Tibial nerve (tissue), 4 donors: Measurements from ENCODE around the gene CDKN1C. TPM values are rescaled to one million over a fixed set of nuclear protein-coding genes. Genes with fewer than 3 reads are reported as not detected.

ENCODE experiments used
- DNase-seq, 2 donors: peaks; one replicate each; pipeline ENCODE4 v3.0.0-alpha.2; 2019; ENCODE audit warnings: low spot score in 2 of 2
- H3K27ac ChIP-seq, 4 donors: fragments of 200-600 bp; sonication (generic) in 3 of 4; one replicate each; pipeline ENCODE4 v1.5.1; 2017 to 2019; ENCODE audit warnings: mild to moderate bottlenecking in 1 of 4
- H3K27me3 ChIP-seq, 2 donors: fragments of 200-600 bp; sonication (generic) in 1 of 2; one replicate each; pipeline versions ENCODE4 v1.5.1 to v1.6.0; 2017 to 2019
- H3K36me3 ChIP-seq, 3 donors: fragments of 200-600 bp; sonication (generic); one replicate each; pipeline ENCODE4 v1.5.1; 2018 to 2019
- H3K4me1 ChIP-seq, 4 donors: fragments of 200-600 bp; sonication (generic) in 3 of 4; one replicate each; pipeline ENCODE4 v1.5.1; 2017 to 2019
- H3K4me3 ChIP-seq, 4 donors: fragments of 200-600 bp; sonication (generic) in 3 of 4; one replicate each; pipeline ENCODE4 v1.5.1; 2017 to 2019; ENCODE audit warnings: mild to moderate bottlenecking in 1 of 4, moderate library complexity in 1 of 4
- H3K9me3 ChIP-seq, 4 donors: fragments of 200-600 bp; sonication (generic) in 3 of 4; one replicate each; pipeline ENCODE4 v1.5.1; 2017 to 2019
- CTCF ChIP-seq, 5 experiments: fragments of 200-600 bp in 3 of 5; fragments of 450-650 bp in 2 of 5; sonication (generic) in 3 of 5; IDR thresholded peaks; one replicate each; pipeline ENCODE4 v1.5.1; 2016 to 2019; ENCODE audit warnings: antibody characterized with exemption in 5 of 5, mild to moderate bottlenecking in 3 of 5, moderate library complexity in 2 of 5
- EP300 ChIP-seq, 2 donors: sonication (generic); formaldehyde crosslinking; IDR thresholded peaks; one replicate each; pipeline ENCODE4 v1.6.1; 2017; ENCODE audit warnings: antibody characterized with exemption in 2 of 2, mild to moderate bottlenecking in 1 of 2
- POLR2A ChIP-seq, 2 donors: fragments of 450-650 bp; IDR thresholded peaks; one replicate each; pipeline ENCODE4 v1.6.1; 2017; ENCODE audit warnings: antibody characterized with exemption in 2 of 2, mild to moderate bottlenecking in 2 of 2, moderate library complexity in 2 of 2
- WGBS, 2 donors: methylation state at CpG; one replicate each; pipeline ENCODE4 v1.1.5; 2018; 5-methylcytosine and 5-hydroxymethylcytosine counted together
- total RNA-seq, 4 donors: library from RNA; depleted of rRNA; stranded (reverse); fragments of >200 nt; gene quantifications; one replicate each; pipeline ENCODE4 v1.1.0, GENCODE V29; 2016

The CDKN1C gene
- total RNA-seq = 100 to 1,000 TPM; 128 to 330 (median 260) TPM

- H3K4me1 ChIP-seq = peaks cover 0 to 51% (median 6%) of the 10 kb centered on the region in 4 donors
- peak; percentile 86 to 91 for DNase-seq
- 0% methylated on average over 3 to 8 of the region's 61 CpGs for whole genome bisulfite sequencing, 2 donors
- TF ChIP-seq CTCF (IDR thresholded peaks at IDR 0.05) (peak in 1 of 5 experiments; percentile 7), EP300 (IDR thresholded peaks at IDR 0.05) (peak; percentile 33 to 99), POLR2A (IDR thresholded peaks at IDR 0.05) (peak; percentile 95 to 97)
- peak within 1 kb of the TSS; percentile 79 to 97 (median 92) for H3K27ac ChIP-seq
- no peaks in the 10 kb centered on the region for H3K27me3 ChIP-seq
- no peaks in the 10 kb centered on the region for H3K9me3 ChIP-seq
- peaks cover 0 to 13% (median 0%) of the 10 kb centered on the region in 3 donors for H3K36me3 ChIP-seq
- peak within 1 kb of the TSS; percentile 78 to 96 (median 92) for H3K4me3 ChIP-seq
These were observed at the start of gene CDKN1C for GRCh38 chr11:2885678-2886081. CDKN1C (minus strand) TSS chr11:2885775; CDS start chr11:2885456, 319 bp downstream.

- no peak overlapping the region for H3K27ac ChIP-seq
- H3K27me3 ChIP-seq = no peaks in the 10 kb centered on the region
- peak in 1 of 2 donors; percentile 11 for DNase-seq
- H3K36me3 ChIP-seq = no peaks in the 10 kb centered on the region
- 75 to 80% methylated on average over 14 of the region's 14 CpGs for WGBS, 2 donors
- H3K4me3 ChIP-seq = no peak overlapping the region
- TF ChIP-seq CTCF (IDR thresholded peaks at IDR 0.05) = no peak
- TF ChIP-seq POLR2A (IDR thresholded peaks at IDR 0.05) = no peak
- no peak for TF ChIP-seq EP300 (IDR thresholded peaks at IDR 0.05)
- peaks cover 0 to 18% (median 2%) of the 10 kb centered on the region in 4 donors for H3K9me3 ChIP-seq
- peaks cover 0 to 15% (median 10%) of the 10 kb centered on the region in 4 donors for H3K4me1 ChIP-seq
These were observed 49.1 kb upstream of the CDKN1C start for GRCh38 chr11:2934611-2935239.

GRCh38 chr11:2934021-2934550 lies 48.5 kb upstream of the CDKN1C start:
- Histone ChIP-seq H3K27ac (no peak overlapping the region), H3K9me3 (peaks cover 0 to 18% (median 2%) of the 10 kb centered on the region in 4 donors), H3K4me1 (peaks cover 0 to 22% (median 13%) of the 10 kb centered on the region in 4 donors), H3K27me3 (peaks cover 0 to 1% of the 10 kb centered on the region in 2 donors), H3K4me3 (no peak overlapping the region), H3K36me3 (no peaks in the 10 kb centered on the region)
- no peak for DNase-seq
- WGBS, 2 donors = 57 to 78% methylated on average over 7 of the region's 7 CpGs
- TF ChIP-seq CTCF (IDR thresholded peaks at IDR 0.05) = no peak
- TF ChIP-seq EP300 (IDR thresholded peaks at IDR 0.05) = no peak
- no peak for TF ChIP-seq POLR2A (IDR thresholded peaks at IDR 0.05)

- H3K27me3 ChIP-seq = peaks cover 0 to 7% of the 10 kb centered on the region in 2 donors
- TF ChIP-seq CTCF (IDR thresholded peaks at IDR 0.05) = no peak
- no peak for TF ChIP-seq POLR2A (IDR thresholded peaks at IDR 0.05)
- TF ChIP-seq EP300 (IDR thresholded peaks at IDR 0.05) = no peak
- H3K36me3 ChIP-seq = no peaks in the 10 kb centered on the region
- peak in 1 of 2 donors; percentile 34 for DNase-seq
- H3K9me3 ChIP-seq = peaks cover 0 to 12% (median 2%) of the 10 kb centered on the region in 4 donors
- peaks cover 0 to 27% (median 19%) of the 10 kb centered on the region in 4 donors for H3K4me1 ChIP-seq
- 46 to 73% methylated on average over 5 to 12 of the region's 12 CpGs for WGBS, 2 donors
- H3K27ac ChIP-seq = no peak overlapping the region
- H3K4me3 ChIP-seq = no peak overlapping the region
These were observed 47.9 kb upstream of the CDKN1C start for GRCh38 chr11:2933375-2934020.

GRCh38 chr11:2932850-2933251 lies 47.3 kb upstream of the CDKN1C start:
- H3K27me3 ChIP-seq = peaks cover 0 to 13% of the 10 kb centered on the region in 2 donors
- H3K9me3 ChIP-seq = peaks cover 0 to 5% (median 2%) of the 10 kb centered on the region in 4 donors
- H3K4me1 ChIP-seq = peaks cover 0 to 34% (median 23%) of the 10 kb centered on the region in 4 donors
- no peak overlapping the region for H3K4me3 ChIP-seq
- no peak for TF ChIP-seq EP300 (IDR thresholded peaks at IDR 0.05)
- TF ChIP-seq POLR2A (IDR thresholded peaks at IDR 0.05) = no peak
- no peak for TF ChIP-seq CTCF (IDR thresholded peaks at IDR 0.05)
- no peak overlapping the region for H3K27ac ChIP-seq
- WGBS, 2 donors = 61 to 67% methylated on average over 8 to 10 of the region's 15 CpGs
- H3K36me3 ChIP-seq = no peaks in the 10 kb centered on the region
- DNase-seq = no peak
